ENCODE results near the gene SCN3A.

SCN3A gene

GRCh38 chr2:165056564-165056963 lies 147.3 kb downstream of the SCN3A start:
- DNase-seq (ENCODE audit: low spot score): no peak

DNA sequence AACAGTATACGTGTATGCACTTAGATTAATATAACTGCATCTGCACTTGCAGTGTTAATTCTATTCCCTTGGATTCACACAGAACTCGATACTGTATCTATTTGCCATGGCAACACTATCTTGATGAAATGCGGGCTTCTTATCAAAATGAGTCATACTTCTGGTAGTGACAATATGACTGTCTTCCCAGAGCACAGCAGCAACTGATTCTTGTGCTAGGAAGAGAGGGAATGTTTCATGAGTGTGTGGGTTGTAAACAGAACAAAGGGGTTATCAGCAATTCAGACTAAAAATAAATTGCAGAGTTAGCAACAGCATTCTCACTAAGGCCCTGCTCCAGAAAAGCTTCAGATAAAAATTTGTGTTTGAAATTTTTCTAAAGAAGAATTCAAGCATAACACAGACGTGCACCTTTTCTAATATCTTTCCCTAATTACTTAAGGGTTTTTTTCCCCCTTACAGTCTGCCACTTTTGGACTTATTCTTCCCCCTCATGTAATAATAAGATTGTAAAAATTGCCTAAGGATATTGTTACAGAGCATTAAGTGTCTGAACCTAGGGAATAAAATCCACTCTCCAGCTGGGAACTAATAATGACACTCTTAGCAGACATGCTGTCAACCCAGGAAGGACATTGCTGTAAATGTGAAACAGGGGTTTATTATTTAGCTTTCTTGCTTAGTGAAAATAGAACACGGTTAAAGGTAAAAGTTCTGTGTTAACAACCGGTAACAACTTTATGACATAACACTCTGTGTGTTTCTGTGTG lies 148.6 kb downstream of the SCN3A start:
- peak; percentile 5 for DNase-seq (ENCODE audit: low spot score)

GRCh38 chr2:165054652-165055051 lies 149.2 kb downstream of the SCN3A start:
- DNase-seq (ENCODE audit: low spot score): no peak

- DNase-seq (ENCODE audit: low spot score): no peak
Measured at GRCh38 chr2:165044505-165045303, 159.1 kb downstream of the SCN3A start.
